ENCODE results near the gene KRTAP25-1. TPM values are rescaled to one million over a fixed set of nuclear protein-coding genes. Genes with fewer than 3 reads are reported as not detected.

Gene KRTAP25-1
- total and polyA plus RNA-seq, 10 of the 15 experiments (the other 5 are each of a cell fraction or from before 2014, with no cell fraction given) = not detected

GRCh38 chr21:30329203-30329875 lies 40.0 kb upstream of the KRTAP25-1 start:
- POLR2A ChIA-PET = no interaction called here
- in situ Hi-C loops (cut with MboI) = no loop called here
- FAIRE-seq = no peak
- no peak for DNase-seq (ENCODE audit: low read depth, low spot score)
- TF ChIP-seq NFYA (IDR thresholded peaks at IDR 0.05; ENCODE audit: borderline replicate concordance, low read depth, low read length) (no peak), HCFC1 (IDR thresholded peaks at IDR 0.05; ENCODE audit: low read length) (no peak), NBN (IDR thresholded peaks at IDR 0.05) (no peak), FOXK2 (IDR thresholded peaks at IDR 0.05) (no peak), STAT3 (IDR thresholded peaks at IDR 0.05; ENCODE audit: low read depth, low read length) (no peak), ATF3 (IDR thresholded peaks at IDR 0.05; ENCODE audit: borderline replicate concordance, extremely low read depth, low read depth, low read length) (no peak), MEF2A (IDR thresholded peaks at IDR 0.05; ENCODE audit: insufficient read depth, low read depth, low read length) (no peak), ZZZ3 (IDR thresholded peaks at IDR 0.05; ENCODE audit: control insufficient read depth, insufficient read length, low read depth) (no peak), WRNIP1 (IDR thresholded peaks at IDR 0.05; ENCODE audit: borderline replicate concordance, low read depth, low read length) (no peak), MEF2B (IDR thresholded peaks at IDR 0.05; ENCODE audit: partially characterized antibody, poor library complexity, severe bottlenecking) (no peak), E4F1 (IDR thresholded peaks at IDR 0.05; ENCODE audit: borderline replicate concordance, partially characterized antibody) (no peak), RAD21 (IDR thresholded peaks at IDR 0.05; ENCODE audit: insufficient read depth, low read depth, low read length) (no peak), MXI1 (IDR thresholded peaks at IDR 0.05; ENCODE audit: low read depth, low read length) (no peak), PRDM15 (CRISPR knock-in tag; IDR thresholded peaks at IDR 0.05) (no peak), HDGF (IDR thresholded peaks at IDR 0.05) (no peak), SIN3A (IDR thresholded peaks at IDR 0.05; ENCODE audit: low read depth, low read length) (no peak)
- ATAC-seq = no peak
- Histone ChIP-seq H3K4me2 (ENCODE audit: control insufficient read depth, insufficient read depth) (no peak overlapping the region), H3K79me2 (ENCODE audit: control insufficient read depth, insufficient read depth, low read length) (no peaks in the 10 kb centered on the region), H3K4me3 (no peak overlapping the region), H3K27me3 (replicated peaks in 1 of 2; ENCODE audit: control insufficient read depth in 2 of 2, insufficient read depth in 2 of 2, low read length in 1 of 2) (no peaks in the 10 kb centered on the region), H4K20me1 (ENCODE audit: control insufficient read depth, insufficient read depth) (no peaks in the 10 kb centered on the region), H3K9ac (ENCODE audit: control insufficient read depth, insufficient read depth, low read length) (no peak overlapping the region), H3K4me1 (ENCODE audit: control insufficient read depth, insufficient read depth, low read length) (no peaks in the 10 kb centered on the region), H3K36me3 (ENCODE audit: control insufficient read depth in 2 of 2, insufficient read depth in 2 of 2, low read length in 1 of 2) (no peaks in the 10 kb centered on the region), H3K27ac (ENCODE audit: control insufficient read depth, insufficient read depth) (no peak overlapping the region), H2AFZ (ENCODE audit: control insufficient read depth, low read depth, low read length) (no peak overlapping the region), H3K9me3 (replicated peaks; ENCODE audit: control insufficient read depth, insufficient read depth, low read length) (no peaks in the 10 kb centered on the region)
- WGBS (ENCODE audit: insufficient coverage, insufficient replicate concordance, low lambda C conversion rate, missing lambda C conversion rate) = 35% methylated on average over 4 of the region's 4 CpGs
- intact Hi-C loops (cut with micrococcal nuclease; ENCODE audit: unreplicated experiment) = no loop called here
- CTCF ChIA-PET = no interaction called here
- SMC1A ChIA-PET (ENCODE audit: uncharacterized antibody, unreplicated experiment) = no interaction called here
- no TSS peak for BruUV-seq (replicated peaks)
- RAD21 ChIA-PET (ENCODE audit: unreplicated experiment) = no interaction called here
